ENCODE measurements around the gene CLDN19.
"Not testable (repeated sequence)": the region's sequence is repeated elsewhere in the genome, so short reads cannot be mapped to it uniquely, and the experiment has no call there.

Gene CLDN19

DNA sequence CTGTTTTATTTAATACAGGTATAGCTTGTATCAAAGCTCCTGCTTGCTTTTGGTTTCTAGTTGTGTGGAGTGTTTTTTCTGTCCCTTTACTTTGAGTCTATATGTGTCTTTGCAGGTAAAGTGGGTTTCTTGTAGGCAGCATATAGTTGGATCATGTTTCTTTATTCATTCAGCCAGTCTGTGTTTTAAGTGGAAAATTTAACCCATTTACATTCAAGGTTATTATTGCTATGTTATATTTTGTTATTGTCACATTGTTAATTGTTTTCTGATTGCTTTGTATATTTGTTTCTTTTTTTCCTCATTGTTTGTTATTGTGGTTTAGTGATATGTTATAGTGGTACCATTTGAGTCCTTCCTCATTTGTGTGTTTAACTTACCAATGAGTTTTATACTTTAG, 26.7 kb downstream of the CLDN19 start:
- FAIRE-seq (no peak), DNase-seq (ENCODE audit: low spot score) (no peak)

- FAIRE-seq; DNase-seq (ENCODE audit: low spot score): not testable (repeated sequence)
These were observed 27.2 kb downstream of the CLDN19 start for GRCh38 chr1:42712808-42713207.

DNA sequence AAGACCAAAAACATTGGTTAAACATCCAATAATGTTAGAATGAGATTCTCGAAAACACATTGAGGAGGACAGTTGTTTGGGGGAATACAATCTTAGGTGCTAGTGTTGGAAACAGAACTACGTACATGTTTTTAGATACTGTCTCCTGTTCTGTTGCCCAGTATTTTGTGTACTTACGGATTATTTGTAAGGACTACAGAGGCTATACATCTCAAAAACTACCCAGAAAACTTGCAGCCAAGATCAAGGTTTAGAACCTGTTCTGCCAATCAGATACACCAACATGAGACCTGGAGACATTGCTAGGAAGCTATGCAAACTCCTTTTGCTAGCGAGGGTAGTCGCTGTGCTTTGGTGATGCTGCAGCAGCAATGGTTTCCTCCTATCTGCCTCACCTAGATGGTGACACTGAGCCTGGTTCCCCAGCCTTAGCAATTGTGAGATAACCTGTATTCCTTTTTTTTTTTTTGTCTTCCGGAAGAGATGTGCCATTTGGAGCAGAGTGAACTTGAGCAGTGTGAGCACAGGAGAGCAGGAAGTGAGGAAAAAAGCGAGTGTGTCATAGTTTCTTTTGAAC, 36.1 kb downstream of the CLDN19 start:
- FAIRE-seq (no peak), DNase-seq (ENCODE audit: low spot score) (no peak)

GRCh38 chr1:42700006-42700405, 40.0 kb downstream of the CLDN19 start:
- FAIRE-seq, result no peak

GRCh38 chr1:42698081-42698813, 41.8 kb downstream of the CLDN19 start:
- no peak for DNase-seq (ENCODE audit: low spot score)
- FAIRE-seq, result no peak

More at GRCh38 chr1:42700006-42700405, 40.0 kb downstream of the CLDN19 start:
- DNase-seq (ENCODE audit: low spot score), result no peak

GRCh38 chr1:42692911-42693310, 47.1 kb downstream of the CLDN19 start:
- FAIRE-seq (no peak), DNase-seq (ENCODE audit: low spot score) (no peak)

GRCh38 chr1:42692461-42692860, 47.6 kb downstream of the CLDN19 start:
- DNase-seq (ENCODE audit: low spot score) (no peak), FAIRE-seq (no peak)

- DNase-seq (ENCODE audit: low spot score) (no peak), FAIRE-seq (no peak)
These were observed 48.9 kb downstream of the CLDN19 start for GRCh38 chr1:42691157-42691498.

GRCh38 chr1:42690477-42691156, 49.4 kb downstream of the CLDN19 start:
- no peak for DNase-seq (ENCODE audit: low spot score)
- no peak for FAIRE-seq

DNA sequence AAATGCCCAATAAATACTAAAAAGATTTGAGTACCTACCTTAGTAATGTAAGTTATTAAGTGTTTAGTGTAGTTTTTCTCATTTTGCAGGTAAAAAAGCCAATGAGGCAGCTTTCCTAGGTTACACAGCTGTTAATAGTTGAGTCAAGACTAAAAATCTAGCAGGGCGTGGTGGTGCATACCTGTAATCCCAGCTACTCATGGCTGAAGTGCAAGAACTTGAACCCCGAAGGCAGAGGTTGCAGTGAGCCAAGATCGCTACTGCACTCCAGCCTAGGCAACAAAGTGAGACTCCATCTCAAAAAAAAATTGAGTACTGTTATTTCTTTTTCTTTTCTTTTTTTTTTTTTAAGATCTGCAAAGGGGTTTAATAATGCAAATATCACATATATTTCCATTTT, 50.1 kb downstream of the CLDN19 start:
- no peak for FAIRE-seq
- no peak for DNase-seq (ENCODE audit: low spot score)

DNA sequence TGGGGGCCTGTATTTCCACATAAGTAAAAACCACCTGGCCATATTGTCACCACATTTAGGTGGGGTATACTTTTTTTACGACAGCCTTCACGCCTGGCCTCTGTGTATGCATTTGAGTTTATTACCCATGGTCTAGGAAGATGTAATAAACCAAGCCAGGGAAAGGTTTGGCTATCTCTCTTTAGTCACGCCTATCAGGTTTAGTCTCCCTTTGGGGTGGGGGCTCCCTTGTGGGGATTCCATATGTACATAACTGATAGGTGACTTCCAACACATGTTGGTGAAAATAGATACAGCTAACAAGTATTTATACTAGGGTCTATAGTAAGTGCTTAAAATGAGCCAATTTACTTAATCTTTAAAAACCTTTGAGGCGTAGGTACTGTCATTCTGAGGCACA, 53.6 kb downstream of the CLDN19 start:
- DNase-seq (ENCODE audit: low spot score) (no peak), FAIRE-seq (no peak)

GRCh38 chr1:42684139-42684538, 55.9 kb downstream of the CLDN19 start:
- no peak for FAIRE-seq
- no peak for DNase-seq (ENCODE audit: low spot score)

All from RCC 7860 (cell line).